ENCODE data around the gene STK32A. TPM values are rescaled to one million over a fixed set of nuclear protein-coding genes. Genes with fewer than 3 reads are reported as not detected.

The STK32A gene
- total RNA-seq, 4 donors from 2014 or later: 0.99 to 9.6 (median 5.4) TPM

GRCh38 chr5:147387109-147387508 lies 152.3 kb downstream of the STK32A start:
- no peak for DNase-seq (ENCODE audit: low spot score in 2 of 2)
- H3K4me3 ChIP-seq (ENCODE audit: low read depth, poor library complexity, severe bottlenecking): no peak overlapping the region
- 60 to 66% methylated on average over 4 of the region's 4 CpGs for WGBS, 2 donors
- no peak for TF ChIP-seq POLR2A (IDR thresholded peaks at IDR 0.05)
- TF ChIP-seq CTCF (IDR thresholded peaks at IDR 0.05): no peak
- intact Hi-C loops (cut with DNase I; ENCODE audit: low total_unique reads): no loop called here

GRCh38 chr5:147388184-147389108 lies 153.6 kb downstream of the STK32A start:
- 68 to 73% methylated on average over 7 of the region's 7 CpGs for WGBS, 2 donors
- TF ChIP-seq CTCF (IDR thresholded peaks at IDR 0.05) (no peak), POLR2A (IDR thresholded peaks at IDR 0.05) (no peak)
- H3K4me3 ChIP-seq (ENCODE audit: low read depth, poor library complexity, severe bottlenecking): no peak overlapping the region
- intact Hi-C loops (cut with DNase I; ENCODE audit: low total_unique reads): no loop called here
- no peak for DNase-seq (ENCODE audit: low spot score in 2 of 2)

- no peak for DNase-seq (ENCODE audit: low spot score in 2 of 2)
- TF ChIP-seq POLR2A (IDR thresholded peaks at IDR 0.05) (no peak), CTCF (IDR thresholded peaks at IDR 0.05) (no peak)
- 82 to 84% methylated on average over 3 of the region's 3 CpGs for WGBS, 2 donors
- intact Hi-C loops (cut with DNase I; ENCODE audit: low total_unique reads): no loop called here
- no peak overlapping the region for H3K4me3 ChIP-seq (ENCODE audit: low read depth, poor library complexity, severe bottlenecking)
Observed at GRCh38 chr5:147390654-147391225, 155.9 kb downstream of the STK32A start.

- no peak overlapping the region for H3K4me3 ChIP-seq (ENCODE audit: low read depth, poor library complexity, severe bottlenecking)
- 63 to 64% methylated on average over 5 of the region's 5 CpGs for WGBS, 2 donors
- DNase-seq (ENCODE audit: low spot score in 2 of 2): no peak
- intact Hi-C loops (cut with DNase I; ENCODE audit: low total_unique reads): no loop called here
- no peak for TF ChIP-seq CTCF (IDR thresholded peaks at IDR 0.05)
- TF ChIP-seq POLR2A (IDR thresholded peaks at IDR 0.05): no peak
Observed at GRCh38 chr5:147391781-147392180, 157.0 kb downstream of the STK32A start.

DNA sequence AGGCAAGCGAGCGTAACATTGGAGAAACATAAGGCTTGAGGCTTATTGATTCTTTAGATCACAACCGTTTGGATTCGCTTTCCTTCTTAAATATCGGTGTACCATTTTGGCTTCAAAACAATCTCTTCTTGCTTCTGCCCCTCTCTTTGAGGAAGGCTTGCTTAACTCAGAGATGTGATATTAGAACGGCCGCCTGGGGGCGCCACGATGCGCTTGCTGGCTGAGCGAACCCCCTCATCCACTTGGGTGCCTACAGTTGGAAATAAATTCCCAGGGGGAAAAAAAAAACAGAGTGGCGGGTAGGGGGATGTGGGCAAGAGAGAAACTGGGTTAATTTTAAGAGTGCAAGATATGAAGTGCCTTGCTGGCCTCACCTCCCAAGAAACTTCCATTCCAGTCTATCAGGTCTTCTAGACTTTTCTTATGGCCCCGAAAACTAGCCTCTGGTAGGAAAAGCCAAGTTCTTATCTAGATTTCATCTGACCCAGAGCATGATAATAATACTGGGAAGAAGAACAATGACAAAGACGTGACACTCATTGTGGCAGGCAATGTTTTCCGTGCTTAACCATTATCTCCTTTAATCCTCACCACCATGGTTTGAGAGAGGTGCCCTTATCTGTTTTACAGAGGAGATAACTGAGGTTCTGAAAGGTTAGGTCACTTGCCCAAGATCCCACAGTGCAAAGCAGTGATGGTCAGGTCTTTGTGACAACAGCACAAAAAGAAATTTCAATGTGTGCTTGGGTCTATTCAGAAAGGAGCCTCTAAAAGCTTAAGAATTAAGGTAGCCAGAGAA lies 159.2 kb downstream of the STK32A start:
- intact Hi-C loops (cut with DNase I; ENCODE audit: low total_unique reads): no loop called here
- H3K4me3 ChIP-seq (ENCODE audit: low read depth, poor library complexity, severe bottlenecking): no peak overlapping the region
- WGBS, 2 donors: 83 to 84% methylated on average over 15 of the region's 15 CpGs
- DNase-seq (ENCODE audit: low spot score in 2 of 2): no peak
- TF ChIP-seq CTCF (IDR thresholded peaks at IDR 0.05) (no peak), POLR2A (IDR thresholded peaks at IDR 0.05) (no peak)
